Keratinocyte (primary cell): Measurements from ENCODE around the gene DTNB. TPM values are rescaled to one million over a fixed set of nuclear protein-coding genes. Genes with fewer than 3 reads are reported as not detected.

Experiments used
- DNase-seq: peaks from one replicate; pipeline ENCODE4 v3.0.0-alpha.2; 2011; ENCODE audit warnings: low read depth, missing footprints, low spot score
- FAIRE-seq: peaks from 2 replicates; lab custom pipeline; 2011; peaks lifted over from hg19 to GRCh38; lab: Jason Lieb, UNC
- H2AFZ ChIP-seq: 2 replicates; pipeline ENCODE4 v1.6.0; 2012; ENCODE audit warnings: low read length, control low read depth, inconsistent platforms; ENCODE audit not compliant: control insufficient read depth
- H3K27ac ChIP-seq: 2 replicates; pipeline ENCODE4 v1.5.1; 2011; ENCODE audit warnings: low read length; ENCODE audit not compliant: control insufficient read depth, insufficient read depth
- H3K27me3 ChIP-seq: 3 replicates; pipeline ENCODE4 v1.6.0; 2011; ENCODE audit warnings: low read length; ENCODE audit not compliant: control insufficient read depth, insufficient read depth; ENCODE audit errors: extremely low read depth
- H3K36me3 ChIP-seq, 2 experiments: 2 replicates in 1 of 2; 3 replicates in 1 of 2; pipeline ENCODE4 v1.5.1; 2011; ENCODE audit warnings: low read length in 2 of 2, mild to moderate bottlenecking in 1 of 2; ENCODE audit not compliant: control insufficient read depth in 2 of 2, insufficient read depth in 2 of 2; ENCODE audit errors: extremely low read depth in 1 of 2
- H3K4me1 ChIP-seq: 3 replicates; pipeline ENCODE4 v1.5.1; 2011; ENCODE audit warnings: low read length; ENCODE audit not compliant: control insufficient read depth, insufficient read depth; ENCODE audit errors: extremely low read depth
- H3K4me2 ChIP-seq: 3 replicates; pipeline ENCODE4 v1.6.0; 2011; ENCODE audit warnings: low read depth, low read length; ENCODE audit not compliant: control insufficient read depth, insufficient read depth; ENCODE audit errors: extremely low read depth
- H3K4me3 ChIP-seq, 3 experiments: fragments of 200-600 bp in 1 of 3; sonication (generic) in 1 of 3; 2 replicates in 2 of 3; 3 replicates in 1 of 3; pipeline ENCODE4 v1.5.1; 2011 to 2016; ENCODE audit warnings: low read length in 3 of 3, mild to moderate bottlenecking in 3 of 3, control low read depth in 2 of 3, inconsistent platforms in 1 of 3, low read depth in 1 of 3, mixed read lengths in 1 of 3, mixed run types in 1 of 3, moderate library complexity in 1 of 3; ENCODE audit not compliant: control insufficient read depth in 2 of 3, insufficient read depth in 2 of 3; ENCODE audit errors: extremely low read depth in 1 of 3
- H3K79me2 ChIP-seq: 2 replicates; pipeline ENCODE4 v1.6.0; 2012; ENCODE audit warnings: low read length; ENCODE audit not compliant: control insufficient read depth, insufficient read depth
- H3K9ac ChIP-seq: 3 replicates; pipeline ENCODE4 v1.6.0; 2011; ENCODE audit warnings: low read length; ENCODE audit not compliant: control insufficient read depth, insufficient read depth; ENCODE audit errors: extremely low read depth
- H3K9me1 ChIP-seq: 3 replicates; pipeline ENCODE4 v1.6.0; 2011; ENCODE audit warnings: low read length; ENCODE audit not compliant: control insufficient read depth, insufficient read depth; ENCODE audit errors: extremely low read depth
- H3K9me3 ChIP-seq: 2 replicates; pipeline ENCODE4 v1.5.1; 2012; ENCODE audit warnings: low read depth, low read length; ENCODE audit not compliant: control insufficient read depth
- H4K20me1 ChIP-seq: 3 replicates; pipeline ENCODE4 v1.6.0; 2011; ENCODE audit warnings: low read length; ENCODE audit not compliant: control insufficient read depth, insufficient read depth; ENCODE audit errors: extremely low read depth
- CTCF ChIP-seq, 3 experiments: IDR thresholded peaks in 1 of 3; conservative IDR thresholded peaks in 1 of 3; optimal IDR thresholded peaks in 1 of 3; 2 replicates in 2 of 3; 3 replicates in 1 of 3; pipeline versions ENCODE3 to v1.5.1; 2011; ENCODE audit warnings: low read length in 3 of 3, mild to moderate bottlenecking in 3 of 3, moderate library complexity in 2 of 3, control low read depth in 1 of 3, inconsistent platforms in 1 of 3; ENCODE audit not compliant: insufficient read depth in 2 of 3; ENCODE audit errors: extremely low read depth in 1 of 3
- EZH2 ChIP-seq: IDR thresholded peaks from one replicate; pipeline ENCODE4 v1.6.1; 2012; ENCODE audit warnings: inconsistent platforms, mild to moderate bottlenecking, low read length, moderate library complexity
- dilution Hi-C: fragments of 300-500 bp; cut with MboI; formaldehyde crosslinking; loops from one replicate; pipeline ENCODE4 v1.7.0; 2020; ENCODE audit warnings: low sequenced_read_pairs; ENCODE audit not compliant: extremely low pct_ligation_motif_present
- polyA plus RNA-seq, 5 experiments: library from polyadenylated mRNA; depleted of rRNA in 3 of 5; stranded (reverse) in 3 of 5; stranded (forward) in 1 of 5; unstranded in 1 of 5; fragments of >200 nt; gene quantifications; 1 replicate in 1 of 5; 2 replicates in 3 of 5; 3 replicates in 1 of 5; pipeline versions ENCODE4 v1.2.1 to v1.2.3, GENCODE V29; 2011 to 2012; ENCODE audit warnings: missing spikeins in 2 of 5, low read depth in 1 of 5, low replicate concordance in 1 of 5

The DTNB gene
- polyA plus RNA-seq, 1 donor (not counting 4 experiments of a cell fraction or from before 2014, with no cell fraction given), result 31.5 TPM

DNA sequence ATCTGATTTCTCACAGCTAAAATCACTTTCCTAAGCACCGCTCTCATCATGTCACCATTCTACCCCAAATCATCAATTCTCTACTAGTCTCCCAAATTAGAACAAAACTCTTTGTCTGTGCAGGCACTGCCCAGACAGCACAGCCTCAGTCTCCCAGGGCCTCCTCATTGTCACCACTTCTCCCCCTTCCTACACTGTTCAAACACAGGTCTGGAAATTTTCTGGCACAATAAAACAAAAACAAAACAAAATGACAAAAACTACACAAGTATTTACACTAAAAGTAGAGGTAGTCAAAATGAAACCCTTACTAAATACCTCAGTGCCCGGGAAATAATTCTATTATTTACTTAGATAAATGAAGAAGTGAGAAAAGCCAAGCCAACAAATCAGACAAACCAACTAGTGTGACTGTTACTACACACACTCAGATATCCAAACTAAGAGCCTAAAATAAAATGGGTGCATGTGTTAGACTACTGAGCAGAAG lies 175.4 kb downstream of the DTNB start:
- H3K4me1 ChIP-seq, result no peaks in the 10 kb centered on the region

GRCh38 chr2:25497229-25497917 lies 176.0 kb downstream of the DTNB start:
- Histone ChIP-seq H3K27ac (no peak overlapping the region), H3K4me3 (no peak overlapping the region), H3K9ac (no peak overlapping the region), H2AFZ (no peak overlapping the region), H3K36me3 (peaks cover 0 to 2% of the 10 kb centered on the region in 2 experiments), H3K4me2 (no peak overlapping the region), H3K79me2 (no peaks in the 10 kb centered on the region), H3K27me3 (no peaks in the 10 kb centered on the region), H3K9me1 (no peaks in the 10 kb centered on the region), H3K4me1 (no peaks in the 10 kb centered on the region), H4K20me1 (no peaks in the 10 kb centered on the region), H3K9me3 (no peaks in the 10 kb centered on the region)
- dilution Hi-C loops, result no loop called here
- no peak for TF ChIP-seq EZH2
- TF ChIP-seq CTCF (optimal IDR thresholded peaks at IDR 0.05 in 1 of 3, IDR thresholded peaks at IDR 0.05 in 1 of 3, conservative IDR thresholded peaks at IDR 0.05 in 1 of 3; ENCODE audit: extremely low read depth in 1 of 3, insufficient read depth in 2 of 3, low read length in 3 of 3), result no peak
- no peak for FAIRE-seq
- no peak for DNase-seq

More for the DNA sequence above, 175.4 kb downstream of the DTNB start:
- Histone ChIP-seq H3K9ac (no peak overlapping the region), H3K4me2 (no peak overlapping the region), H3K9me3 (no peaks in the 10 kb centered on the region), H3K4me3 (no peak overlapping the region), H2AFZ (no peak overlapping the region), H4K20me1 (no peaks in the 10 kb centered on the region), H3K27ac (no peak overlapping the region), H3K79me2 (no peaks in the 10 kb centered on the region), H3K36me3 (peaks cover 0 to 2% of the 10 kb centered on the region in 2 experiments), H3K9me1 (no peaks in the 10 kb centered on the region), H3K27me3 (no peaks in the 10 kb centered on the region)
- no peak for TF ChIP-seq EZH2
- FAIRE-seq (no peak), DNase-seq (no peak)
- dilution Hi-C loops, result no loop called here
